Measurements from ENCODE around the gene PPM1H.

DNA sequence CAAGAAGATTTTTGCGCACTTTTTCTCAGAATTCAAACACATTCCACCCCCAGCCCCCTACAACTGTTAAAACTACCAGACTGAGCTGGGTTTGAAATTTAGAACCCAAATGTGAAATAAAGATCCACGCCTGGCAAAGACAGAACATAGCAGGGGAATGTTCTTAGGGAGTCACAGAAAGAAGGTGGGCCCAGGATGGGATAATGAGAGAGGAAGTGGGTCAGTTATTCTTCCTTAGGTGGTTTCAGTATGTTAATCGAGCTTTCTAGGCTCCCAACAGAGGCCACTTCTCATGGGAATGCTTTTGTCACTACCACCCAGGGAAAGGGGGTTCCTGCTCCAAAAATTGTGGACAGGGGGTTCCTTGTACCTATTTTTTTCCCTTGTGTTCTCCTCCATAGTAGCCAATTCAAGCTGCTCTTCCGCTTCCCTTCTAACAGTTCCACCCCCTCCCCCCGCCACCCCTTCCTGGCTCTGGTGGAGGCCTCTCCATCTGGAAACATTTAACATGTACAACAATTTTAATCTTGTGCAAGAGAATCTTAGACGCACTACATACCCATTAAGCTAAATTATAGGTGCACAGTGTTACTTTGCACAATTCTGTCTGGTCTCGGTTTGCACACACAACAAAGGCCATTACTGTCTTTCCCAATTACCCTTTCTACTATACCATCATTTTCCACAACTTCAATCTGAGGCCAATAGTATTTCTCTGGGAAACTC is 250.2 kb downstream of the PPM1H start:
- TF ChIP-seq, protein P1, sequence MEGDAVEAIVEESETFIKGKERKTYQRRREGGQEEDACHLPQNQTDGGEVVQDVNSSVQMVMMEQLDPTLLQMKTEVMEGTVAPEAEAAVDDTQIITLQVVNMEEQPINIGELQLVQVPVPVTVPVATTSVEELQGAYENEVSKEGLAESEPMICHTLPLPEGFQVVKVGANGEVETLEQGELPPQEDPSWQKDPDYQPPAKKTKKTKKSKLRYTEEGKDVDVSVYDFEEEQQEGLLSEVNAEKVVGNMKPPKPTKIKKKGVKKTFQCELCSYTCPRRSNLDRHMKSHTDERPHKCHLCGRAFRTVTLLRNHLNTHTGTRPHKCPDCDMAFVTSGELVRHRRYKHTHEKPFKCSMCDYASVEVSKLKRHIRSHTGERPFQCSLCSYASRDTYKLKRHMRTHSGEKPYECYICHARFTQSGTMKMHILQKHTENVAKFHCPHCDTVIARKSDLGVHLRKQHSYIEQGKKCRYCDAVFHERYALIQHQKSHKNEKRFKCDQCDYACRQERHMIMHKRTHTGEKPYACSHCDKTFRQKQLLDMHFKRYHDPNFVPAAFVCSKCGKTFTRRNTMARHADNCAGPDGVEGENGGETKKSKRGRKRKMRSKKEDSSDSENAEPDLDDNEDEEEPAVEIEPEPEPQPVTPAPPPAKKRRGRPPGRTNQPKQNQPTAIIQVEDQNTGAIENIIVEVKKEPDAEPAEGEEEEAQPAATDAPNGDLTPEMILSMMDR (IDR thresholded peaks at IDR 0.05; ENCODE audit: low read depth, low read length, missing input control), result no peak
- TF ChIP-seq TAF1 (conservative IDR thresholded peaks at IDR 0.05), result no peak
- no peak for TF ChIP-seq SP1 (IDR thresholded peaks at IDR 0.05)
- TF ChIP-seq RAD21 (IDR thresholded peaks at IDR 0.05), result no peak
- TF ChIP-seq NR2F2 (IDR thresholded peaks at IDR 0.05), result no peak
- no peak for TF ChIP-seq FOXA1 (IDR thresholded peaks at IDR 0.05)
- TF ChIP-seq YY1 (IDR thresholded peaks at IDR 0.05), result no peak
- TF ChIP-seq, protein P2, sequence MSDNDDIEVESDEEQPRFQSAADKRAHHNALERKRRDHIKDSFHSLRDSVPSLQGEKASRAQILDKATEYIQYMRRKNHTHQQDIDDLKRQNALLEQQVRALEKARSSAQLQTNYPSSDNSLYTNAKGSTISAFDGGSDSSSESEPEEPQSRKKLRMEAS (IDR thresholded peaks at IDR 0.05), result no peak
- TF ChIP-seq, protein P3, sequence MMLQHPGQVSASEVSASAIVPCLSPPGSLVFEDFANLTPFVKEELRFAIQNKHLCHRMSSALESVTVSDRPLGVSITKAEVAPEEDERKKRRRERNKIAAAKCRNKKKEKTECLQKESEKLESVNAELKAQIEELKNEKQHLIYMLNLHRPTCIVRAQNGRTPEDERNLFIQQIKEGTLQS (IDR thresholded peaks at IDR 0.05), result no peak
- TF ChIP-seq, protein P4, sequence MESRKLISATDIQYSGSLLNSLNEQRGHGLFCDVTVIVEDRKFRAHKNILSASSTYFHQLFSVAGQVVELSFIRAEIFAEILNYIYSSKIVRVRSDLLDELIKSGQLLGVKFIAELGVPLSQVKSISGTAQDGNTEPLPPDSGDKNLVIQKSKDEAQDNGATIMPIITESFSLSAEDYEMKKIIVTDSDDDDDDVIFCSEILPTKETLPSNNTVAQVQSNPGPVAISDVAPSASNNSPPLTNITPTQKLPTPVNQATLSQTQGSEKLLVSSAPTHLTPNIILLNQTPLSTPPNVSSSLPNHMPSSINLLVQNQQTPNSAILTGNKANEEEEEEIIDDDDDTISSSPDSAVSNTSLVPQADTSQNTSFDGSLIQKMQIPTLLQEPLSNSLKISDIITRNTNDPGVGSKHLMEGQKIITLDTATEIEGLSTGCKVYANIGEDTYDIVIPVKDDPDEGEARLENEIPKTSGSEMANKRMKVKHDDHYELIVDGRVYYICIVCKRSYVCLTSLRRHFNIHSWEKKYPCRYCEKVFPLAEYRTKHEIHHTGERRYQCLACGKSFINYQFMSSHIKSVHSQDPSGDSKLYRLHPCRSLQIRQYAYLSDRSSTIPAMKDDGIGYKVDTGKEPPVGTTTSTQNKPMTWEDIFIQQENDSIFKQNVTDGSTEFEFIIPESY (IDR thresholded peaks at IDR 0.05), result no peak
- TF ChIP-seq EGR1 (IDR thresholded peaks at IDR 0.05; ENCODE audit: low read depth in 2 of 2), result no peak
- TF ChIP-seq, protein P5, sequence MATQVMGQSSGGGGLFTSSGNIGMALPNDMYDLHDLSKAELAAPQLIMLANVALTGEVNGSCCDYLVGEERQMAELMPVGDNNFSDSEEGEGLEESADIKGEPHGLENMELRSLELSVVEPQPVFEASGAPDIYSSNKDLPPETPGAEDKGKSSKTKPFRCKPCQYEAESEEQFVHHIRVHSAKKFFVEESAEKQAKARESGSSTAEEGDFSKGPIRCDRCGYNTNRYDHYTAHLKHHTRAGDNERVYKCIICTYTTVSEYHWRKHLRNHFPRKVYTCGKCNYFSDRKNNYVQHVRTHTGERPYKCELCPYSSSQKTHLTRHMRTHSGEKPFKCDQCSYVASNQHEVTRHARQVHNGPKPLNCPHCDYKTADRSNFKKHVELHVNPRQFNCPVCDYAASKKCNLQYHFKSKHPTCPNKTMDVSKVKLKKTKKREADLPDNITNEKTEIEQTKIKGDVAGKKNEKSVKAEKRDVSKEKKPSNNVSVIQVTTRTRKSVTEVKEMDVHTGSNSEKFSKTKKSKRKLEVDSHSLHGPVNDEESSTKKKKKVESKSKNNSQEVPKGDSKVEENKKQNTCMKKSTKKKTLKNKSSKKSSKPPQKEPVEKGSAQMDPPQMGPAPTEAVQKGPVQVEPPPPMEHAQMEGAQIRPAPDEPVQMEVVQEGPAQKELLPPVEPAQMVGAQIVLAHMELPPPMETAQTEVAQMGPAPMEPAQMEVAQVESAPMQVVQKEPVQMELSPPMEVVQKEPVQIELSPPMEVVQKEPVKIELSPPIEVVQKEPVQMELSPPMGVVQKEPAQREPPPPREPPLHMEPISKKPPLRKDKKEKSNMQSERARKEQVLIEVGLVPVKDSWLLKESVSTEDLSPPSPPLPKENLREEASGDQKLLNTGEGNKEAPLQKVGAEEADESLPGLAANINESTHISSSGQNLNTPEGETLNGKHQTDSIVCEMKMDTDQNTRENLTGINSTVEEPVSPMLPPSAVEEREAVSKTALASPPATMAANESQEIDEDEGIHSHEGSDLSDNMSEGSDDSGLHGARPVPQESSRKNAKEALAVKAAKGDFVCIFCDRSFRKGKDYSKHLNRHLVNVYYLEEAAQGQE (IDR thresholded peaks at IDR 0.05), result no peak

All from liver (tissue), 3 donors.